Measurements from ENCODE around the gene SLC29A3.

- TF ChIP-seq RFX5 (IDR thresholded peaks at IDR 0.05; ENCODE audit: low read length) (no peak), POLR2AphosphoS5 (IDR thresholded peaks at IDR 0.05; ENCODE audit: low read depth, low read length) (no peak)
These were observed 16.2 kb downstream of the SLC29A3 start for GRCh38 chr10:71335173-71335708.

All from SK-N-SH (cell line).